ENCODE data around the gene TMEM238L.

GRCh38 chr17:10761281-10761680 is 42.6 kb downstream of the TMEM238L start:
- no peak for TF ChIP-seq CTCF (IDR thresholded peaks at IDR 0.05)
- no peak for TF ChIP-seq POLR2A (IDR thresholded peaks at IDR 0.05)
- no peak for TF ChIP-seq POLR2AphosphoS5 (IDR thresholded peaks at IDR 0.05; ENCODE audit: insufficient read depth in 1 of 2, low read depth in 1 of 2)

Measured in vagina (tissue), 2 donors.